Fibroblast of lung (primary cell): Measurements from ENCODE around the gene SCN10A. TPM values are rescaled to one million over a fixed set of nuclear protein-coding genes. Genes with fewer than 3 reads are reported as not detected.

Experiments used
- DNase-seq, 2 donors: peaks; one replicate each; pipeline versions ENCODE4 v3.0.0 to v3.0.0-alpha.2; 2010; ENCODE audit warnings: low read depth in 2 of 2
- H2AFZ ChIP-seq: 2 replicates; pipeline ENCODE4 v1.5.1; 2012; ENCODE audit warnings: low read length, control low read depth, inconsistent platforms
- H3K27ac ChIP-seq: 2 replicates; pipeline ENCODE4 v1.5.1; 2011; ENCODE audit warnings: low read length, control low read depth; ENCODE audit not compliant: insufficient read depth
- H3K27me3 ChIP-seq: 2 replicates; pipeline ENCODE4 v1.5.1; 2011; ENCODE audit warnings: mild to moderate bottlenecking, low read length; ENCODE audit not compliant: control insufficient read depth, insufficient read depth
- H3K36me3 ChIP-seq: 2 replicates; pipeline ENCODE4 v1.5.1; 2011; ENCODE audit warnings: low read length; ENCODE audit not compliant: control insufficient read depth, insufficient read depth
- H3K4me1 ChIP-seq: 2 replicates; pipeline ENCODE4 v1.5.1; 2011; ENCODE audit warnings: low read length; ENCODE audit not compliant: control insufficient read depth, insufficient read depth; ENCODE audit errors: extremely low read depth
- H3K4me2 ChIP-seq: 2 replicates; pipeline ENCODE4 v1.5.1; 2011; ENCODE audit warnings: low read length, control low read depth; ENCODE audit not compliant: insufficient read depth; ENCODE audit errors: extremely low read depth
- H3K4me3 ChIP-seq, 4 experiments: fragments of 200-600 bp in 1 of 4; sonication (generic) in 1 of 4; replicated peaks in 1 of 4; 2 replicates each; pipeline ENCODE4 v1.5.1; 2011 to 2016; ENCODE audit warnings: low read length in 4 of 4, low read depth in 3 of 4, mild to moderate bottlenecking in 3 of 4, control low read depth in 2 of 4, inconsistent platforms in 1 of 4, mixed read lengths in 1 of 4; ENCODE audit not compliant: insufficient read depth in 1 of 4; ENCODE audit errors: control extremely low read depth in 1 of 4
- H3K79me2 ChIP-seq: 2 replicates; pipeline ENCODE4 v1.5.1; 2012; ENCODE audit warnings: mild to moderate bottlenecking, low read length, inconsistent platforms; ENCODE audit not compliant: control insufficient read depth, insufficient read depth
- H3K9ac ChIP-seq: 2 replicates; pipeline ENCODE4 v1.5.1; 2011; ENCODE audit warnings: mild to moderate bottlenecking, low read length, control low read depth; ENCODE audit not compliant: insufficient read depth
- H3K9me3 ChIP-seq: 2 replicates; pipeline ENCODE4 v1.5.1; 2012; ENCODE audit warnings: low read depth, low read length; ENCODE audit not compliant: control insufficient read depth, insufficient read depth
- H4K20me1 ChIP-seq: 2 replicates; pipeline ENCODE4 v1.5.1; 2011; ENCODE audit warnings: low read length; ENCODE audit not compliant: control insufficient read depth, insufficient read depth; ENCODE audit errors: extremely low read depth
- CTCF ChIP-seq, 2 donors: IDR thresholded peaks in 1 of 2; conservative IDR thresholded peaks in 1 of 2; 1 replicate in 1 of 2; 2 replicates in 1 of 2; pipeline ENCODE4 v1.5.1; 2011 to 2012; ENCODE audit warnings: low read length in 2 of 2, control low read depth in 1 of 2, inconsistent platforms in 1 of 2, low read depth in 1 of 2, mild to moderate bottlenecking in 1 of 2
- EZH2 ChIP-seq: IDR thresholded peaks from 2 replicates; pipeline ENCODE4 v1.5.1; 2012; ENCODE audit warnings: low read length, control low read depth, mild to moderate bottlenecking; ENCODE audit errors: missing control alignments
- polyA plus RNA-seq, 2 donors: library from polyadenylated mRNA; depleted of rRNA in 1 of 2; stranded (reverse) in 1 of 2; unstranded in 1 of 2; fragments of >200 nt; gene quantifications; 2 replicates each; pipeline ENCODE4 v1.2.1, GENCODE V29; 2011 to 2012; ENCODE audit warnings: missing spikeins in 1 of 2
- total RNA-seq: library from RNA; depleted of rRNA; stranded (reverse); fragments of >200 nt; gene quantifications from 2 replicates; pipeline ENCODE4 v1.2.1, GENCODE V29; 2014

Gene SCN10A
- total and polyA plus RNA-seq, 2 donors (not counting 1 experiment from before 2014, with no cell fraction given) = not detected

DNA sequence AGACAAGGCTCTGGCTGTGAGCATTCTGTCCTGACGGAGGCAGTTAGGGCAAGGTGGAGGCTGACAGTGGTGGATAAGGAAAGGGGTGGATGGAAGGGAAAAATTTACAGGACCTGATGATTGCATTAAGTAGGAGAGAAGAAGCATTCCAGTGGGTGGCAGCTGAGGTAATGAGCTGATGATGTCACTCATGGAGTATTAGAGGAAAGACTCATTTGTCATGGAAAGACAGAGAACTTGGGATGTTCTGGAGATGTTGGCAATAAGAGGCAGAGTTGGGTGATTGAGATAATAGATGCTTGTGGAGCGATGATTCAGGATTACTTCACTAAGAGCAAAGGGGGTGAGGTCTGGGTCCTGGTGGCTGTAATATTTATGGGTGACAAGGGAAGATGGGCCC lies 102.9 kb downstream of the SCN10A start:
- TF ChIP-seq EZH2 = no peak
- no peak for TF ChIP-seq CTCF (conservative IDR thresholded peaks at IDR 0.05 in 1 of 2, IDR thresholded peaks at IDR 0.05 in 1 of 2; ENCODE audit: low read depth in 1 of 2, low read length in 2 of 2)
- Histone ChIP-seq H3K4me2 (no peak overlapping the region), H4K20me1 (no peaks in the 10 kb centered on the region), H3K4me3 (no peak overlapping the region), H3K27me3 (no peaks in the 10 kb centered on the region), H3K9me3 (no peaks in the 10 kb centered on the region), H3K27ac (no peak overlapping the region), H3K9ac (no peak overlapping the region), H3K79me2 (no peaks in the 10 kb centered on the region), H3K4me1 (no peaks in the 10 kb centered on the region), H3K36me3 (no peaks in the 10 kb centered on the region), H2AFZ (no peak overlapping the region)
- no peak for DNase-seq

DNA sequence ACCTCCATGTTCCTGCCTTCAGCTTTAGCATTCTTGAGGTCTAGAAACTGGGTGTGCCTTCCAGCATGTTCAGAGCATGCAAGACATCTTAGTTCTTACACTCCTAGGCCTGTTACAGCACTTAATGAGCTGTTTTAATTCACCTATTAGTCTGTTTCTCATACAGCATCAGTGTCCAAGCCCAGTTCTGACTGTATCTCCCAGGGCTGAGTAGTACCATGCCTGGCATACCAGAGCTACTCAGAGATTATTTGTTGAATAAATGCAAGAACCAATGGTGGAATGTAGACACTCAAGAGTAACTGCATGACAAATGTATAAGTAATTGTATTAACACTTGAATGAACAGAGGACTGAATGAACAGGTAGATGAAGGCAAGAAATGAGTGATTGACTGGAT lies 104.7 kb downstream of the SCN10A start:
- H3K4me3 ChIP-seq = no peak overlapping the region
- no peak overlapping the region for H3K27ac ChIP-seq
- TF ChIP-seq EZH2 (no peak), CTCF (conservative IDR thresholded peaks at IDR 0.05 in 1 of 2, IDR thresholded peaks at IDR 0.05 in 1 of 2; ENCODE audit: low read depth in 1 of 2, low read length in 2 of 2) (no peak)
- no peak overlapping the region for H3K9ac ChIP-seq
- H4K20me1 ChIP-seq = no peaks in the 10 kb centered on the region
- no peak for DNase-seq
- H3K4me1 ChIP-seq = no peaks in the 10 kb centered on the region
- H3K27me3 ChIP-seq = no peaks in the 10 kb centered on the region
- H3K9me3 ChIP-seq = no peaks in the 10 kb centered on the region
- no peak overlapping the region for H3K4me2 ChIP-seq
- H3K79me2 ChIP-seq = no peaks in the 10 kb centered on the region
- no peaks in the 10 kb centered on the region for H3K36me3 ChIP-seq
- no peak overlapping the region for H2AFZ ChIP-seq

GRCh38 chr3:38707730-38708129 lies 108.3 kb downstream of the SCN10A start:
- Histone ChIP-seq H3K27me3 (peaks cover 2% of the 10 kb centered on the region), H3K4me2 (no peak overlapping the region), H3K27ac (no peak overlapping the region), H3K79me2 (no peaks in the 10 kb centered on the region), H4K20me1 (no peaks in the 10 kb centered on the region), H3K9ac (no peak overlapping the region), H2AFZ (no peak overlapping the region), H3K4me1 (no peaks in the 10 kb centered on the region), H3K9me3 (no peaks in the 10 kb centered on the region), H3K36me3 (no peaks in the 10 kb centered on the region), H3K4me3 (no peak overlapping the region)
- TF ChIP-seq CTCF (conservative IDR thresholded peaks at IDR 0.05 in 1 of 2, IDR thresholded peaks at IDR 0.05 in 1 of 2; ENCODE audit: low read depth in 1 of 2, low read length in 2 of 2) (peak in 1 of 2 donors; percentile 21), EZH2 (no peak)
- DNase-seq = no peak
